Measurements from ENCODE around the gene REPS2. TPM values are rescaled to one million over a fixed set of nuclear protein-coding genes. Genes with fewer than 3 reads are reported as not detected.

REPS2 gene
- total RNA-seq, 2 donors from 2014 or later = 15.8 to 19.7 TPM

DNA sequence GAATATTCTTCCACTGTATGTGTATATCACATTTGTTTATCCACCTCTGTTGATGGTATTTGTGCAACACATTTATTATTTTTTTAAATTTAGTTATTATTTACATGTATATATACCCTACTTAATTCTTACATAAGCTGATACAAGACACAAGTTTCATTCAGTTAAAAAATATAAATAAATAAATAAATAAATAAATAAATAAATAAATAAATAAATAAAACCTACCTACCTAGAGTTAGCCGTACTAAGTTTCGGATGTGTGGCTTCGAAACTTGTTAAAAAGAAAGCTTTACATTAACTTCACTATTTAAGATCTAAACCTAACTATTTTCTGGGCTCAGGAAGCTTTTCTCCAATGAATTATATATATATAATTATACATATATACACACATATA is 23.3 kb upstream of the REPS2 start:
- Histone ChIP-seq H3K9me3 (no peaks in the 10 kb centered on the region), H3K36me3 (replicated peaks in 1 of 2; ENCODE audit: insufficient read depth in 1 of 2, low read depth in 2 of 2) (no peaks in the 10 kb centered on the region), H3K27ac (no peak overlapping the region), H3K4me3 (no peak overlapping the region), H3K4me1 (no peaks in the 10 kb centered on the region), H3K27me3 (no peaks in the 10 kb centered on the region)
- WGBS, 2 donors = 95 to 97% methylated on average over 3 of the region's 3 CpGs
- TF ChIP-seq, protein P1, sequence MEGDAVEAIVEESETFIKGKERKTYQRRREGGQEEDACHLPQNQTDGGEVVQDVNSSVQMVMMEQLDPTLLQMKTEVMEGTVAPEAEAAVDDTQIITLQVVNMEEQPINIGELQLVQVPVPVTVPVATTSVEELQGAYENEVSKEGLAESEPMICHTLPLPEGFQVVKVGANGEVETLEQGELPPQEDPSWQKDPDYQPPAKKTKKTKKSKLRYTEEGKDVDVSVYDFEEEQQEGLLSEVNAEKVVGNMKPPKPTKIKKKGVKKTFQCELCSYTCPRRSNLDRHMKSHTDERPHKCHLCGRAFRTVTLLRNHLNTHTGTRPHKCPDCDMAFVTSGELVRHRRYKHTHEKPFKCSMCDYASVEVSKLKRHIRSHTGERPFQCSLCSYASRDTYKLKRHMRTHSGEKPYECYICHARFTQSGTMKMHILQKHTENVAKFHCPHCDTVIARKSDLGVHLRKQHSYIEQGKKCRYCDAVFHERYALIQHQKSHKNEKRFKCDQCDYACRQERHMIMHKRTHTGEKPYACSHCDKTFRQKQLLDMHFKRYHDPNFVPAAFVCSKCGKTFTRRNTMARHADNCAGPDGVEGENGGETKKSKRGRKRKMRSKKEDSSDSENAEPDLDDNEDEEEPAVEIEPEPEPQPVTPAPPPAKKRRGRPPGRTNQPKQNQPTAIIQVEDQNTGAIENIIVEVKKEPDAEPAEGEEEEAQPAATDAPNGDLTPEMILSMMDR (IDR thresholded peaks at IDR 0.05) = no peak
- TF ChIP-seq POLR2A (IDR thresholded peaks at IDR 0.05) = no peak
- intact Hi-C loops (cut with DNase I) = no loop called here
- DNase-seq (no peak), ATAC-seq (no peak)

DNA sequence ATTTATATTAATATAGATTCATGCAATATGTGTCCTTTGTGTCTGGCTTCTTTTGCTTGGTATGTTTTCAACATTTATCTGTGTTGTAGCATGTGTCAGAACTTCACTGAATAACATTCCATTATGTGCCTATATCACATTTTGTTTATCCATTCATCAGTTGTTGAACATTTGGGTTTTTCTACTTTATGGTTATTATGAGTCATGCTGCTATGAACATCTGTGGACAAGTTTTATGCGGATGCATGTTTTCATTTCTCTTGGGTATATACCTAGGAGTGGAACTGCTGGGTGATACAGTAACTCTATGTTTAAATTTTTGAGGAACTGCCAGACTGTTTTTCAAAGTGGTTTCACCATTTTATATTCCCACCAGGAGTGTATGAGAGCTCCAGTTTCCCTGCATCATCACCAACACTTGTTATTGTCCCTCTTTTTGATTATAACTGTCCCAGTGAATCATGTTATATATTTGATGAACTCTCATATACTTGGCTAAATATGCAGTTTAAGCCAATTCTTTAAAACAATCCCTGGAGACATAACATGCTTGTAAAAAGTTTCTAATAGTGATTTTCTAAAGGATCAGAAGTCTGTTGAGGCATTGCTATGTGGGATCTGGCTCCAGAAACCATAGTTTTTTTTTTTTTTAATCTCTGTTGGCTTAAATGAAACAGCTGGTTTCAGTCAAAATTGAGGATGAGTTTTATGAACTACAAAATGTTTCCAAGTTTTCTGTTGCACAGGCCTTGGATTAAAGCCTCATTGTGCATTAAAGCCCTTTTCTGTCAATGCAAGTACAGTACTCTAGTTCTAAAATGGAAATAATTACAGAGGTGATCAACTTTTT is 21.6 kb upstream of the REPS2 start:
- Histone ChIP-seq H3K27ac (no peak overlapping the region), H3K27me3 (no peaks in the 10 kb centered on the region), H3K4me3 (no peak overlapping the region), H3K36me3 (replicated peaks in 1 of 2; ENCODE audit: insufficient read depth in 1 of 2, low read depth in 2 of 2) (no peaks in the 10 kb centered on the region), H3K4me1 (no peaks in the 10 kb centered on the region), H3K9me3 (no peaks in the 10 kb centered on the region)
- intact Hi-C loops (cut with DNase I) = no loop called here
- ATAC-seq (no peak), DNase-seq (no peak)
- no peak for TF ChIP-seq POLR2A (IDR thresholded peaks at IDR 0.05)
- TF ChIP-seq, protein P1 (IDR thresholded peaks at IDR 0.05) = no peak
- 91 to 100% methylated on average over 1 of the region's 1 CpG for WGBS, 2 donors

DNA sequence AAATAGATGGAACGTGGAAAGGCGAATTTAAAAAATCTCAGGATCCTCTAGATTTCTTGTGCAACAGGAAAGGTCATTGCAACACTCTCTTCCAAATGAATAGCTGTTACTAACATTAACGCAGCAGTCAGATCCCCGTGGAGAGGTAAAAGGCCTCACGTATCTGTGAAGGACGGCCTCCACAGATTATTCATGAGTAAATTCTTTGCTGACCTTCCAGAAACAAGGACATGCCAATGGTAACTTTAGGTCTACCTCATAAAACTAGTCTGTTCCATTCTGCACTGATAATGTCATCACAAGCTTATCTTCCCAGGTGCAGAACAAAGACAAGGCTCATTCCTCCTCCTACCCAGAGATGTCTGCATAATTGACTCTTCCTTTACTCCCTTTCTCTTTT is 16.1 kb upstream of the REPS2 start:
- Histone ChIP-seq H3K4me3 (no peak overlapping the region), H3K9me3 (no peaks in the 10 kb centered on the region), H3K4me1 (no peaks in the 10 kb centered on the region), H3K27me3 (no peaks in the 10 kb centered on the region), H3K27ac (no peak overlapping the region), H3K36me3 (replicated peaks in 1 of 2; ENCODE audit: insufficient read depth in 1 of 2, low read depth in 2 of 2) (no peaks in the 10 kb centered on the region)
- intact Hi-C loops (cut with DNase I) = no loop called here
- DNase-seq (no peak), ATAC-seq (no peak)
- 80% methylated on average over 6 of the region's 6 CpGs for WGBS, 2 donors
- no peak for TF ChIP-seq POLR2A (IDR thresholded peaks at IDR 0.05)
- TF ChIP-seq, protein P1 (IDR thresholded peaks at IDR 0.05) = no peak

DNA sequence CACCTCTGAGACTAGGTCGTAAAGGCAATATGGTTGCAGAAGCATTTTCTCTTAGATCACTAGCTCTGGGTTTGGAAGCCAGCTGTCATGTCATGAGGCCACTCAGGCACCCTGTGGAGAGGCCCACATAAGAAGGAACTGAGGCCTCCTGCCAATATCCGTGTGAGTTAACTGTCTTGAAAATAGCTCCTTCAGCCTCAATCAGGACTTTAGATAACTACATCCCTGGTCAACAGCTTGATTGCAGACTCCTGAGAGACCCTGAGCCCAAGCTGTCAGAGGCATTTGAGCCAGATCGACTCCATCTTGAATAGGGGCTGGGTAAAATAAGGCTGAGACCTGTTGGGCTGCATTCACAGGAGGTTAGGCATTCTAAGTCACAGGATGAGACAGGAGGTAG is 15.1 kb upstream of the REPS2 start:
- ATAC-seq = no peak
- Histone ChIP-seq H3K4me1 (no peaks in the 10 kb centered on the region), H3K9me3 (no peaks in the 10 kb centered on the region), H3K4me3 (no peak overlapping the region), H3K27me3 (no peaks in the 10 kb centered on the region), H3K36me3 (replicated peaks in 1 of 2; ENCODE audit: insufficient read depth in 1 of 2, low read depth in 2 of 2) (no peaks in the 10 kb centered on the region), H3K27ac (no peak overlapping the region)
- 53 to 79% methylated on average over 2 of the region's 3 CpGs for WGBS, 2 donors
- TF ChIP-seq POLR2A (IDR thresholded peaks at IDR 0.05) = no peak
- TF ChIP-seq, protein P1 (IDR thresholded peaks at IDR 0.05) = no peak
- DNase-seq = no peak
- intact Hi-C loops (cut with DNase I) = no loop called here

Measured in body of pancreas (tissue), 4 donors.